NCI-H146 treated with DMSO at 0.1 percent for 48 hours (cell line): ENCODE results near the gene ZNF609.

Experiments
- DNase-seq: peaks from one replicate; lab custom pipeline; 2025; ENCODE audit not compliant: unreplicated experiment; lab: John Stamatoyannopoulos, UW

The ZNF609 gene

DNA sequence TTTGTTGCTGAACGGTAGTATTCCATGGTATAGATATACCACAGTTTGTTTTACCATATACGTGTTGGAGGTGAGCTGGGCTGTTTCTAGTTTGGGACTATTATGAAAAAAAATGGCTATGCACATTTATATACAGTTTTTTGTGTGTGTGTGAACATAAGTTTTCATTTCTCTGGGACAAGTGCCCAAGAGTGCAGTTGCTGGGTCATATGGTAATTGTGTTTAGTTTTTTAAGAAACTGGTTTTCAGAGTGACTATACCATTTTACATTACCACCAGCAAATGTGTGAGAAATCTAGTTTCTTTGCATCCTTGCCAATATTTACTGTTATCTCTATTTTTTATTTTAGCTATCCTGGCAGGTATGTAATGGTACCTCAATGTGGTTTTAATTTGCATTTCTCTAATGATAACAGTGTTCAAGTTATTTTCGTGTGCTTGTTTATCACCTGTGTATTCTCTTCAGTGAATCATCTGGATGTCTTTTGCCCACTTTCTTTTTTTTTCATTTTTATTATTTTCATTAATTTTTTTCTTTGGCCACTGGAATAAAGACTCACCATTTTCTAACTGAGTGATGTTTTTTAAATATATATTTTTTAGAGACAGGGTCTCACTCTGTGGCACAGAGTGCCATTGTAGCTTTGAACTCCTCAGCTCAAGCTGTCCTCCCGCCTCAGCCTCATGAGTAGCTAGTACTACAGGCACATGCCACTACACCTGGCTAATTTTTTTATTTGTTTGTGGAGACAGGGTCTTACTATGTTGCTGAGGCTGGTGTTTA lies 75.3 kb downstream of the ZNF609 start:
- DNase-seq = no peak

DNA sequence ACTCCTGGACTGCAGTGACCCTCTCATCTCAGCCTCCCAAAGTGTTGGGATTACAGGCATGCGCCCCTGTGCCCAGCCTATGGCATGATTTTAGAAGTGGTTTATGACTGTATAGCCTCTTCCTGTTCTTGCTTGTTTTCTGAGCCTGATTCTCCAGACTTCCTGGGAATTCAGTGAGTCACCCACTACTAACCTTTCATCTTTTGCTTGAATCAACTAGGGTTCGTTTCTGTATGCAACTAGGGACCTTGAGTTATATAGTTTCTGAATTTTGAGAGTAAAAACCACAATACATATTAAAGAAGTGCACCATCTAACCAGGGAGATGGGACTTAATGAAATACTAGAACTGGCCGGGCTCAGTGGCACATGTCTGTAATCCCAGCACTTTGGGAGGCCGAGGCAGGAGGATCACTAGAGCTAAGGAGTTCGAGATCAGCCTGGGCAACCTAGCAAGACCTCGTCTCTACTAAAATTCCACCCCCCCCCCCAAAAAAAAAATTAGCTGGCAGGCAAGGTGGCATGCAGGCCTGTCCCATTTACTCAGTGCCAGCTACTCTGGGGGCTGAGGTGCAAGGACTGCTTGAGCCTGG lies 76.0 kb downstream of the ZNF609 start:
- DNase-seq = no peak

DNA sequence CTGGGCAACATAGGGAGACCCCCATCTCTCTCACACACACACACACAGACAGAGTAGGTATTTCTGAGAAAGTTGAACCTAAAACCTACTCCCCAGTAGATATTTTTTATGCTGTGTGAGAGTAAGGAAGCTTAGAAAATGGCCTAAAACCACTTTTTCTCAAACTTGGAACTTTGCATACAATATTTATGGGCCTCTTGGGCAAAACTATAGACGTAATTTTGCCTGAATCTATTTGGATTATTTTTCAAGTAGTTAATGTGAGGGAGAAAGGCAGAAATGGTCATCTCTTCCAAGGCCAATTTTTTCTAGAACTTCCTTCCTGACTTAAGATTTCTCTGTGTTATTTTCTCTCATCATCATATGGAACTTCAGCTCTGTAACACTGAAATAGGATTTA lies 81.7 kb downstream of the ZNF609 start:
- DNase-seq = no peak

DNA sequence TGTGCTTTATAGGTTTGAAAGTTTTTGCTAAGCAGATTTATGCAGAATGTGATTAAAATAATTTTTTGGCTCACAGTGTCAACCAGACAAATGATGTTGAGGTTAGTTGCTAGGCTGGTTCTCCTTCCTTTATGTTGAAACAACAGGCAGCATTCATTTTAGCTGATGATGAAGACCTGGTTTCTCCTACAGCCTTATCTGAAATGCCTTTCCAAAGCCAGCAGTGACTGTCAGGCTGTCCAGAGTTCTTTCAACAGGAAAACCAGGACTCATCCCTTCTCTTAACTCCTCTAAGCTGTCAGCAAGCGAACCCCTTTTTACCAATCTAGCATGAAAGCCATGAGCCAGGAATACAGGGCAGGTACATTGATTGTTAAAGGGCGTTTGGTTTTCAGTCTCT lies 84.1 kb downstream of the ZNF609 start:
- DNase-seq = no peak

DNA sequence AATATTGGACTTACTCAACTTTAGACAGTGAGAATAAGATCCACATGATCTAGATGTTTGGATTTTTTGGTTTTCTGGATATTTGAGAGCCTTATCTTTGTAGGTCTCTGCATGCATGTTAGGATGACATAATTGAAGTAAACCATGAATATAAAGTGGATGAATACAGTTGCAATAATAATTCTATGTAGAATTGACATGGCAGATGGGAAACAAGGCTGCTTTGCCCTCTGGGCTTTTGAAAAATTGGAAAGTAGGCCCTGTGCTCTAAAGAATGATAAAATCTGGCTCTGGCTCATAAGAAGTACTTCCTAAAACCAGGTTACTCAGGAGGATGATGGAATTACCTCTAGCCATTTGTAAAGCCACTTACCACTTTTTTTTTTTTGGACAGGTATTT lies 86.9 kb downstream of the ZNF609 start:
- DNase-seq = no peak

DNA sequence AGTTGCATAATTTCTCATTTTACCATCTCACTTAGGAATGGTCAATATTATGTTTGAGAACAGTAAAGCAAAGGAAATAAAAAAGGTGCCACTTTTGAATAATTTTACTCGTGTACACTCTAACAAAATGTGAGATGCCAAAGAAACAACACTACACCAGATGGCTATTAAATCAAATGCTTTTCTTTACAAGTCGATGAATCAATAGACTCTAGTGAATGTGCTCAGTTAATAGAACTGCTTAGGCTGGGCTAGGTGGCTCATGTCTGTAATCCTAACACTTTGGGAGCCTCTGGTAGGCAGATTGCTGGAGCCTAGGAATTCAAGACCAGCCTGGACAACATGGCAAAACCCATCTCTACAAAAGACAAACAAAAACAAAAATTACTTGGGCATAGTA lies 87.9 kb downstream of the ZNF609 start:
- DNase-seq = no peak

DNA sequence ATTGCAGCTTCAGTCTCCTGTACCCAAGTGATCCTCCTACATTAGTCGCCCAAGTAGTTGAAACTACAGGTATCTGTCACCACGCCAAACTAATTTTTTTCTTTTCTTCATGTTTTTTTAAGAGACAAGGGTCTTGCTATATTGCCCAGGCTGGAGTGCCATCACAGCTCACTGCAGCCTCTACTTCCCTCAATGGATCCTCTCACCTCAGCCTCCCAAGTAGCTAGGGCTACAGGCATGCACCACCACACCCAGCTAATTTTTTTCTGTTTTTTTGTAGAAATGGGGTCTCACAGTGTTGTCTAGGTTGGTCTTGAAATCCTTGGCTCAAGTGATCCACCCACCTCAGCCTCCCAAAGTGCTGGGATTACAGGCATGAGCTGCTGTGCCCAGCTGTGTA lies 89.5 kb downstream of the ZNF609 start:
- DNase-seq = no peak

DNA sequence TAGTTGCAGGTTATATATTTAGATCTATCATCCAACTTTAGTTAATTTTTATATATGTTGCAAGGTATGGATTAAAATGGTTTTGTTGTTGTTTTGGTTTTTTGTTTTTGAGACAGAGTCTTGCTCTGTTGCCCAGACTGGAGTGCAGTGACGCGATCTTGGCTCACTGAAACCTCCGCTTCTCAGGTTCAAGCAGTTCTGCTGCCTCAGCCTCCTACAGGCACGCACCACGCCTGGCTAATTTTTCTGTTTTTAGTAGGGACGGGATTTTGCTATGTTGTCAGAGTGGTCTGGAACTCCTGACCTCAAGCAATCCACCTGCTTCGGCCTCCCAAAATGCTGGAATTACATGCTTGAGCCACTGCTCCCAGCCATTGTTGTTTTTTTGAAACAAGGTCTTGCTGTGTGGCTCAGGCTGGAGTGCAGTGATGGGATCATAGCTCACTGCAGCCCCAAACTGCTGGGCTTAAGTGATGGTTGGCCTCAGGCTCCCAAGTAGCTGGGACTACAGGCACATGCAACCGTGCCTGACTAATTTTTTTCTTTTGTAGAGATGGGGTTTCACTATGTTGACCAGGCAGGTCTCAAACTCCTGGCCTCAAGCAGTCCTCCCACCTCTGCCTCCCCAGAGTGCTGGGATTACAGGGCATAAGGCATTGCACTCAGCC lies 92.0 kb downstream of the ZNF609 start:
- DNase-seq = no peak

DNA sequence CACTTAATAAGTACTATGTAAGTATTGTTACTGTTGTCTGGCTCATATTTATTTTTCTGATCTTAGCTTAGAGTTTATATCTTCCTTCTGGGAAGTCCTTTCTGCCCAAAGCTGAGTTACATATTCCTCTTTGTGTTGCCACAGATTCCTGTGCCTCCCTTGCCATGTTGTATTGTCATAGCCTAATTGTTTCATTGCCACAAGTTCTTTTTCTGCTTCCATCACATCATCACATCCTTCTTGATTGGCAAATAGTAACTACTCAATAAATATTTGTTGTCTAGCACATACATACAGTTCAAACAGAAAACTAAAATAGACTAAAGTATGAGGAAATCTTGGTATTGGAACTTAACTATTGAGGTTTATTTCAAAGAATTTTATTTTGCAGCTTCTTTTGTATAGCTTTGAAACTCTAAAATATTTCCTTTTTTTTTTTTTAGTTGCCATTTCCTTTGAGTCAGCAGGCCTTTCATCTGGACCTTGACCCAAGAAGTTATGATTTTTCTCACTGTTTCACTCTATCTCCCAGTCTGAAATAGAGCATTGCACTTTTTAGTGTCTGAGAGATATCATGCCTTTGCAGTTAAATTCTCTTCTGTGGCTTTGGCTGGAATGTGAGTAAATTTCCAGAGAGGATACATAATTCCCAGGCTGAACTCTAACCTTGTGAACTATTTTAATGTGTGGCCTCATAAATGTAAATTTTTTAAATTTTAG lies 98.2 kb downstream of the ZNF609 start:
- no peak for DNase-seq

DNA sequence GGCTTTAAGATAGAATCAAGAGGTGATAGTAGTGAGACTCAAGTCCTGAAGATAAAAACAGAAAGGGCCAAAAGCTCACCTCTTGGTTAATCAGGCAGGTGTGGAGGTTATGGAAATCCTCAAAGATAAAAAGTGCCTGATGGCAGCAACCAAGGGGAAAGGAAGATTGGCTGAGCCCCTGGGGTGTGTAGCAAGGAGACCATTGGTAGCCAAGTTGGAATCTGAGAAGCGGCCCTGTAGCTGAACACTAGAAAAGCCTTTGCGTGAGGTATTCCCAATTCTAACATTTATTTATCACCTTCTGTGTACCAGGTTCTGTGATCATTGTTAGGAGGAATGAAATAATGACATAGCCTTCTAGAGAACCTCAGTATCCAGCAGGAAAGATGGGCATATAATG lies 98.9 kb downstream of the ZNF609 start:
- no peak for DNase-seq

DNA sequence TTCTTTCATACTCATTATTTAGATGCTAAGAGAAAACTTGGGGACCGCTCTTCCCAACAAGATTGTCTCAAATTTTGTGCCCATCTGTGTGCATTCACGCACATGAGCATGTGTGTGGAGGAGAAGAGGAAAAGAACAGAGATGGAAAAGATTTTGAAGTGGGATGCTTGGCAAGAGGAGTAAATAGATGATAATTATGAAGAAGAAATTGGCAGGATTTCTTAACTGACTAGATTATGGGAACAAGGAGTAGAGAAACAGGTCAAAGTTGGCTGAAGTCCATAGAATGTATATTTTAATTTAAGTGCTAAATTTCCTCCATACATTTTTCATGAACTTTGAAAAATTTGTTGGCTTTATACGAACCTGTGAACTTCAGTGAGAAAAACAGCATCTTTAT lies 100.1 kb downstream of the ZNF609 start:
- DNase-seq = no peak

DNA sequence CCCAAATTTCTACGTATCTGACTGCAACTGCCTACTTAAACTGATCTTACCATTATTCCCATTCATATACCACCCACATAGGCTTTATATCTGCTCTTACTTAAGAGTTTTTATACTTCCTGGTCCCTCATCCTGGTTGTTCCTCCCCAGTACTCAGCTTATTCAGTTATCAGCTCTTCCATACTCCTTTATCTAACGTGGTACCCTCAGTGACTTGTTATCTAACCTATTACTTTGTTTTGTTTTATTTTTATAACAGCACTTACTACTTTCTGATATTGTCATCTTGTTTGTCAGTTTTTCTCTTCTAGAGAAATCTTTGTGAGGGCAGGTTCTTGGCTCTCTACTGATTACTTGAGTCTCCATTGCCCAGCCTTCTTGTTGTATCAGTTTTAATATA lies 100.6 kb downstream of the ZNF609 start:
- DNase-seq = no peak

DNA sequence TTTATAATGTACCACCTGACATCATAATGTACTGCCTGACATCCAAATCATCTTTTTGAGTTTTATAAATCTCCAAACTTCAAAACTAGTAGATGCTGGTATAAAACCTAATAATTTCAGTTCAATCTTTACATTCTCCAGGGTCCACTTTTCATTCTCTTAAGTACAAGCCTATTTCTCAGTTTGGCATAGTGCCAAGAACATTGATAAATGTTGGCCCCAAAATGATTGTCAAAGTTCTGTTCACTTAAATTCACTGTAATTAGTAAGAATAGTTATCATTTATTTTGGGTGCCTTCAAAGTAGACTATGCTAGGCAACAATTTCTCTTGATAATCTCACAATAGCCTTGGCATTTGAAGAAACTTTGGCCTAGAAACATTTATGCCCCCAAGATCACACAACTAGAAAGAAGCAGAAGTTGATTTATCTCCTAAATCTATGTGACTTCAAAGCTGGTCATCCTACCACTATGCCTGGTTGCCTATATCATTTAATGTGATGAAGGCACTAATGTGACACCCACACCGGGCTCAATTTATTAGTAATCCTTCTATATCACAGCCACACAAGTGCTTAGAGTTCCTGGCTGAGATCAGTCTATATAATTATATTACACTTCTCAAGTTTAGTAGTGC lies 101.7 kb downstream of the ZNF609 start:
- no peak for DNase-seq

DNA sequence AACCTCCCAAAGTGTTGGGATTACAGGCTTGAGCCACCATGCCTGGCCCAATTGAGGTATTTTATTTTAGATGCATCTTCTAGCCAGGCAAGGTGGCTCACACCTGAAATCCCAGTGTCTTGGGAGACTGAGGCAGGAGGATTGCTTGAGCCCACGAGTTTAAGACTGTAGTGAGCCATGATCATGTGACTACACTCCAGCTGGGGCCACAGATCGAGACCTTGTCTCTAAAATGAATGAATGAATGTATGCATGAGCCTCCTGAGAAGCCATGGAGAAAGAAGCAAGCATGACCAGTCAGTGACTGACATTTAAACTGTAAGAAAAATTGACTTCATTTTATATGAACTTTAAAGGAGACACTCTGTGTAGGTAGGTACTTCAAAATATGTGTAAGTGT lies 105.7 kb downstream of the ZNF609 start:
- no peak for DNase-seq

DNA sequence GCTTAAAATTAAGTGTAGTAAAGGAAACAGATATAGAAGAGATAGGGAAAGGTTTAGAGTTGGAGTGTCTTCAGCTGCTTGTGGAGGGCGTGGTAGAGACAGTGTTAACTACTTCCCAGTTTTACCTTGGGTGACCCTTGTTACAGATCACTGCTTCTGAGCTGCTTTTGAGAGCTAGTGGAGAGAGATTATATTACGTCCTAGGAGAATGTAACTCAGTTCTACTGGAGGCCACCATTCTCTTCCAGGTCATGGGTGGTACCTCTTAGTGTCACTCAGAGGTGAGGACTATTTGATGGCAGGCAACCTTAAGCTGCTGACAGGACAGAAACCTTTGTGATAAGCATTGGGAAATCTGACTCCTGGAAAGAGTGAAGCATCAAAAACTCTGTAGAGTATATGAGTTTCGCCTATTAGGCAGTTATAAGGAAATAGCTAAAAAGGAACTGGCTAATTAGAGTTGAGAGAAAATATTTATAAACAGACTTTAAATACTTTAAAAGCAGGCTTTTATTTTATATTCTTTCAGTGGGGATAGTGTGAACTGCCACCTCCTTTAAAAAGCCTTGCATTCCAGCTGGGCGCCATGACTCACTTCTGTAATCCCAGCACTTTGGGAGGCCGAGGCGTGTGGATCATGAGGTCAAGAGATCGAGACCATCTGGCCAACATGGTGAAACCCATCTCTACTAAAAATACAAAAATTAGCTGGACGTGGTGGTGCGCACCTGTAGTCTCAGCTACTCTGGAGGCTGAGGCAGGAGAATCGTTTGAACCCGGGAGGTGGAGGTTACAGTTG lies 106.5 kb downstream of the ZNF609 start:
- no peak for DNase-seq

DNA sequence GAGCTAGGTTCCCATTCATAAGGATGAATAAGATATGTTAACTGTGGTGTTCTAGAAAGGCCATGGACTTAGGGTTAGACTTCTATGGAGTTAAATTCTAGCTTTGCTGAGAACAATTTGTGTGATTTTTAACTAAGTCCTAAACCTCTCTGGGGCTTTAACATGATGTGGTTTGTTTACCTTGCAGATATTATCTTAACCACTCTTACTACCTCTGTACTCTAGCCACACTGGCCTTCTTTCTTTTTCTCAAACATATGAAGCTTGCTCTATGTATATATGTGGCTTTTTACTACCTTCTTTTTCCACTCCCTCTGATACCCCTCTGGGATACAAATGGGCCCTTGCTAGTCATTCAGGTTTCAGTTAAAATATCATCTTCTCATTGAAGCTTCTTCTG lies 108.4 kb downstream of the ZNF609 start:
- no peak for DNase-seq

DNA sequence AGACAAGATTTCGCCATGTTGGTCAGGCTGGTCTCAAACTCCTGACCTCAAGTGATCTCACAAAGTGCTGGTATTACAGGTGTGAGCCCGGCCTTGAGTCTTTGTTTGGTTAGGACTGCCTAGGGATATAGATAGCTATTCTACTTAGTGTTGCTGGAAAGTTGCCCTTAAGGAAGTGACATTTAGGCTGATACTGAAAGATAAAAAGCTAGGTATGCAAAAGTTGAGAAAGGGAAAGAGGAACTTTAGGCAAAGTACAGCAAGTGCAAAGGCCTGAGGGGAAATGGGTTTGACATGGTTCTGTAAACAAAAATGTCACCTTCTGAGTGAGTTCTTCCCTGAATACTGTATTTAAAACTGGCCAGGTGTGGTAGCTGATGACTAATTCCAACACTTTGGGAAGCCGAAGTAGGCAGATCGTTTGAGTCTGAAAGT lies 111.5 kb downstream of the ZNF609 start:
- no peak for DNase-seq

DNA sequence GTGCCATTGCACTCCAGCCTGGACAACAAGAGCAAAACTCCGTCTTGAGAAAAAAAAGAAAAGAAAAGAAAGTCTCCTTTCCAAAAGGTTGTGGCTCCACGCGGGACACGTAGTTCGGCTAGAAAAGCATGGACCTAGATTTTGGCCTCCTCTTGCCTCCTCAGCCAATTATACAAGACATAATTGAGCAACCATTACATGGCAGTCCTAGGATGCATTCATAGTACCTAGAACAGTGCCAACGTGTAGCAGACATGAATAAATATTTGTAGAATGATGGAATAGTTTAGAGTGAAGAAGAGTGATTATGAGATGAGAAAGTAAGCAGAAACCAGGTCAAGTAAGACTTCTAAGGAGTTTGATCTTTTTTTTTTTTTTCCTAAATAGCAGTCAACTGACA lies 112.5 kb downstream of the ZNF609 start:
- DNase-seq = no peak

DNA sequence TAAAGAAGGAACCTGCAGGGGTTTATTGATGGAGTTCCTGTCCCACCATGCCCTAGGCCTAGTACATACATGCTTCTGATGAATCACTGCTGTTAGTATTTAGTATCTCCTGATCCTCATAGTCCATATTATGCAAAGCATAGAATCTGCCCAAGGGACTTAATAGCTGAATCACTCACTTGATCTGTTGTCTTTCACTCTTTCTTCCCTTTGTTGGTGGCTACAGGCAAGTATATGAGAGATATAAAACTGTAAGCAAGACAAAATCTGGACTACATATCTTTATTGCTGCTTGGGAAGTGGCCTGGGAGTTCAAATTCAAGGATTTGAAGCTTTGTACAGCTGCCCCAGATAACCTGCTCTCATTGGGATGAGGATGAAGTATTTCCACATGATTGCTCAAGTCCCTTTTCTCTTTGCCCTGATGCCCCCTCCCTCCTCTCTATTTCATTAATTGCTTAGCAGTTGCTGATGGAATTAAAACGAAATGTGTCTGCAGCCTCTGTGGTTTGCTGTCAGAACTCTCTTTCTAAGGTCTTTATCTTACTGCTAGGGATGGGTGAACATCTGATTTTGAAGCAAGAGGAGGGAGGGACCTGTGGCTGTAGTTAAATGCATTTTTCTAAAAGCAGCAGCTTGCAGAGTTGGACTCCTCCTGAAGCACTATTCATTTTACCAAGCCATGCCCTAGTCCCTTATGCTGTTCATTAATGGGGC lies 114.1 kb downstream of the ZNF609 start:
- DNase-seq = no peak
